ENCODE data around the gene NBEAL2.
"Not testable (repeated sequence)": the region's sequence is repeated elsewhere in the genome, so short reads cannot be mapped to it uniquely, and the experiment has no call there.

NBEAL2 gene

GRCh38 chr3:47028146-47028545 is 48.7 kb downstream of the NBEAL2 start:
- Histone ChIP-seq H3K9me3 (ENCODE audit: severe bottlenecking) (no peaks in the 10 kb centered on the region), H3K27ac (no peak overlapping the region), H3K4me3 (ENCODE audit: low read depth, low read length) (no peak overlapping the region), H3K36me3 (peaks cover 8% of the 10 kb centered on the region; the same call in 1 of the 2 replicates), H3K27me3 (ENCODE audit: insufficient read depth, low read depth, severe bottlenecking) (no peaks in the 10 kb centered on the region)
- DNase-seq = no peak
- TF ChIP-seq CTCF (IDR thresholded peaks at IDR 0.05; ENCODE audit: low read depth, low read length) = no peak

GRCh38 chr3:47028667-47029066 is 49.2 kb downstream of the NBEAL2 start:
- DNase-seq = no peak
- Histone ChIP-seq H3K4me3 (ENCODE audit: low read depth, low read length) (no peak overlapping the region), H3K27ac (no peak overlapping the region), H3K27me3 (ENCODE audit: insufficient read depth, low read depth, severe bottlenecking) (no peaks in the 10 kb centered on the region), H3K36me3 (peaks cover 10% of the 10 kb centered on the region), H3K9me3 (ENCODE audit: severe bottlenecking) (no peaks in the 10 kb centered on the region)
- TF ChIP-seq CTCF (IDR thresholded peaks at IDR 0.05; ENCODE audit: low read depth, low read length) = no peak

GRCh38 chr3:47031041-47031440 is 51.6 kb downstream of the NBEAL2 start:
- not testable (repeated sequence) for H3K27ac ChIP-seq; DNase-seq; H3K4me3 ChIP-seq (ENCODE audit: low read depth, low read length); H3K9me3 ChIP-seq (ENCODE audit: severe bottlenecking); H3K27me3 ChIP-seq (ENCODE audit: insufficient read depth, low read depth, severe bottlenecking)
- H3K36me3 ChIP-seq = peaks cover 30% of the 10 kb centered on the region

GRCh38 chr3:47034868-47035489 is 55.5 kb downstream of the NBEAL2 start:
- H3K4me3 ChIP-seq (ENCODE audit: low read depth, low read length) = no peak overlapping the region
- H3K27ac ChIP-seq = no peak overlapping the region
- DNase-seq = no peak
- no peaks in the 10 kb centered on the region for H3K9me3 ChIP-seq (ENCODE audit: severe bottlenecking)
- TF ChIP-seq CTCF (IDR thresholded peaks at IDR 0.05; ENCODE audit: low read depth, low read length) = no peak
- peaks cover 57% of the 10 kb centered on the region for H3K36me3 ChIP-seq
- H3K27me3 ChIP-seq (ENCODE audit: insufficient read depth, low read depth, severe bottlenecking) = no peaks in the 10 kb centered on the region

GRCh38 chr3:47035645-47036044 is 56.2 kb downstream of the NBEAL2 start:
- H3K9me3 ChIP-seq (ENCODE audit: severe bottlenecking) = no peaks in the 10 kb centered on the region
- no peak for DNase-seq
- no peak overlapping the region for H3K4me3 ChIP-seq (ENCODE audit: low read depth, low read length)
- H3K27me3 ChIP-seq (ENCODE audit: insufficient read depth, low read depth, severe bottlenecking) = no peaks in the 10 kb centered on the region
- no peak for TF ChIP-seq CTCF (IDR thresholded peaks at IDR 0.05; ENCODE audit: low read depth, low read length)
- peaks cover 60% of the 10 kb centered on the region for H3K36me3 ChIP-seq
- no peak overlapping the region for H3K27ac ChIP-seq

- TF ChIP-seq CTCF (IDR thresholded peaks at IDR 0.05; ENCODE audit: low read depth, low read length) = no peak
- DNase-seq = no peak
- Histone ChIP-seq H3K27ac (no peak overlapping the region), H3K9me3 (ENCODE audit: severe bottlenecking) (no peaks in the 10 kb centered on the region), H3K4me3 (ENCODE audit: low read depth, low read length) (no peak overlapping the region), H3K27me3 (ENCODE audit: insufficient read depth, low read depth, severe bottlenecking) (no peaks in the 10 kb centered on the region), H3K36me3 (peaks cover 65% of the 10 kb centered on the region)
Measured at GRCh38 chr3:47036145-47036544, 56.7 kb downstream of the NBEAL2 start.

GRCh38 chr3:47037302-47037701 is 57.8 kb downstream of the NBEAL2 start:
- H3K36me3 ChIP-seq = peaks cover 77% of the 10 kb centered on the region
- H3K27ac ChIP-seq; DNase-seq; H3K9me3 ChIP-seq (ENCODE audit: severe bottlenecking); H3K27me3 ChIP-seq (ENCODE audit: insufficient read depth, low read depth, severe bottlenecking); H3K4me3 ChIP-seq (ENCODE audit: low read depth, low read length): not testable (repeated sequence)
